HCT116 (cell line): ENCODE measurements around the gene NHSL2.

Experiments
- CTCF ChIP-seq, 3 experiments: fragments of 200-600 bp in 1 of 3; sonication (generic) in 1 of 3; IDR thresholded peaks in 2 of 3; conservative IDR thresholded peaks in 1 of 3; 2 replicates each; pipeline ENCODE4 v1.5.1; 2012 to 2017; ENCODE audit warnings: low read depth in 2 of 3, low read length in 2 of 3, antibody characterized with exemption in 1 of 3, borderline replicate concordance in 1 of 3, control low read depth in 1 of 3, mild to moderate bottlenecking in 1 of 3, mixed read lengths in 1 of 3, mixed run types in 1 of 3, moderate library complexity in 1 of 3; ENCODE audit not compliant: insufficient read depth in 1 of 3
- EZH2 ChIP-seq: fragments of 200-600 bp; sonication (generic); IDR thresholded peaks from 2 replicates; pipeline ENCODE4 v1.6.1; 2017; ENCODE audit warnings: antibody characterized with exemption, mixed run types
- FOSL1 ChIP-seq: IDR thresholded peaks from 2 replicates; pipeline ENCODE4 v1.6.1; 2012; ENCODE audit warnings: low read depth
- POLR2A ChIP-seq: IDR thresholded peaks from 2 replicates; pipeline ENCODE4 v1.7.0; 2011; ENCODE audit warnings: borderline replicate concordance; ENCODE audit not compliant: insufficient read depth, insufficient read length; ENCODE audit errors: extremely low read depth
- SRF ChIP-seq: IDR thresholded peaks from 2 replicates; pipeline ENCODE4 v1.6.1; 2012; ENCODE audit warnings: low read depth
- TF ChIP-seq, protein P1 (sequence below): IDR thresholded peaks from 2 replicates; pipeline ENCODE4 v1.6.1; 2012; ENCODE audit warnings: low read depth

GRCh38 chrX:72126539-72127140 is 216.0 kb downstream of the NHSL2 start:
- TF ChIP-seq CTCF (IDR thresholded peaks at IDR 0.05 in 2 of 3, conservative IDR thresholded peaks at IDR 0.05 in 1 of 3; ENCODE audit: borderline replicate concordance in 1 of 3, insufficient read depth in 1 of 3, low read depth in 2 of 3, low read length in 2 of 3), result peak; percentile 64 to 80 (median 71)
- TF ChIP-seq POLR2A, result no peak
- no peak for TF ChIP-seq SRF
- TF ChIP-seq FOSL1, result no peak
- TF ChIP-seq, protein P1, sequence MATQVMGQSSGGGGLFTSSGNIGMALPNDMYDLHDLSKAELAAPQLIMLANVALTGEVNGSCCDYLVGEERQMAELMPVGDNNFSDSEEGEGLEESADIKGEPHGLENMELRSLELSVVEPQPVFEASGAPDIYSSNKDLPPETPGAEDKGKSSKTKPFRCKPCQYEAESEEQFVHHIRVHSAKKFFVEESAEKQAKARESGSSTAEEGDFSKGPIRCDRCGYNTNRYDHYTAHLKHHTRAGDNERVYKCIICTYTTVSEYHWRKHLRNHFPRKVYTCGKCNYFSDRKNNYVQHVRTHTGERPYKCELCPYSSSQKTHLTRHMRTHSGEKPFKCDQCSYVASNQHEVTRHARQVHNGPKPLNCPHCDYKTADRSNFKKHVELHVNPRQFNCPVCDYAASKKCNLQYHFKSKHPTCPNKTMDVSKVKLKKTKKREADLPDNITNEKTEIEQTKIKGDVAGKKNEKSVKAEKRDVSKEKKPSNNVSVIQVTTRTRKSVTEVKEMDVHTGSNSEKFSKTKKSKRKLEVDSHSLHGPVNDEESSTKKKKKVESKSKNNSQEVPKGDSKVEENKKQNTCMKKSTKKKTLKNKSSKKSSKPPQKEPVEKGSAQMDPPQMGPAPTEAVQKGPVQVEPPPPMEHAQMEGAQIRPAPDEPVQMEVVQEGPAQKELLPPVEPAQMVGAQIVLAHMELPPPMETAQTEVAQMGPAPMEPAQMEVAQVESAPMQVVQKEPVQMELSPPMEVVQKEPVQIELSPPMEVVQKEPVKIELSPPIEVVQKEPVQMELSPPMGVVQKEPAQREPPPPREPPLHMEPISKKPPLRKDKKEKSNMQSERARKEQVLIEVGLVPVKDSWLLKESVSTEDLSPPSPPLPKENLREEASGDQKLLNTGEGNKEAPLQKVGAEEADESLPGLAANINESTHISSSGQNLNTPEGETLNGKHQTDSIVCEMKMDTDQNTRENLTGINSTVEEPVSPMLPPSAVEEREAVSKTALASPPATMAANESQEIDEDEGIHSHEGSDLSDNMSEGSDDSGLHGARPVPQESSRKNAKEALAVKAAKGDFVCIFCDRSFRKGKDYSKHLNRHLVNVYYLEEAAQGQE, result no peak
- TF ChIP-seq EZH2, result no peak
